Testis (tissue), 2 donors: ENCODE results near the gene NUMB.

Experiments used
- POLR2A ChIP-seq: fragments of 450-650 bp; IDR thresholded peaks from one replicate; pipeline ENCODE4 v1.6.1; 2017; ENCODE audit warnings: antibody characterized with exemption, mild to moderate bottlenecking, moderate library complexity
- TF ChIP-seq, protein P1 (sequence below), 3 experiments: fragments of 450-650 bp in 2 of 3; fragments of 200-600 bp in 1 of 3; sonication (generic) in 1 of 3; IDR thresholded peaks; one replicate each; pipeline ENCODE4 v1.5.1; 2016 to 2019; ENCODE audit warnings: antibody characterized with exemption in 3 of 3, mild to moderate bottlenecking in 2 of 3, moderate library complexity in 1 of 3

DNA sequence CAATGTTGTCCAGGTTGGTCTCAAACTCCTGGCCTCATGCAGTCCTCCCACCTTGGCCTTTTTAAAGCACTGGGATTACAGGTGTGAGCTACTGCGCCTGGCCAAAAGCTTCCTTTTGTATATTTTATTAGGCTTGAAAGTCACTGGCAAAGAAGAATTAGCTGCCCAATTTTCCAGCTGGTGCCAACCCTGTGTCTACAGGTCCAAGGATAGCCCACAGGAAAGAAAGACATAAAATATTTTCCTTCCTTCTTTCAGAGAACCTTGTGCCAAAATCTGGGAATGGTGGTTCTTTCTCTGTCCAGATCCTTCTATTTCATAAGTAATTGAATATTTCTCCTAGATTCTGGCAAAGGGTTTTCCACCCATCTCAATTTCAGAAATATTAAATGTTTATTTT lies 84.1 kb downstream of the NUMB start:
- TF ChIP-seq, protein P1, sequence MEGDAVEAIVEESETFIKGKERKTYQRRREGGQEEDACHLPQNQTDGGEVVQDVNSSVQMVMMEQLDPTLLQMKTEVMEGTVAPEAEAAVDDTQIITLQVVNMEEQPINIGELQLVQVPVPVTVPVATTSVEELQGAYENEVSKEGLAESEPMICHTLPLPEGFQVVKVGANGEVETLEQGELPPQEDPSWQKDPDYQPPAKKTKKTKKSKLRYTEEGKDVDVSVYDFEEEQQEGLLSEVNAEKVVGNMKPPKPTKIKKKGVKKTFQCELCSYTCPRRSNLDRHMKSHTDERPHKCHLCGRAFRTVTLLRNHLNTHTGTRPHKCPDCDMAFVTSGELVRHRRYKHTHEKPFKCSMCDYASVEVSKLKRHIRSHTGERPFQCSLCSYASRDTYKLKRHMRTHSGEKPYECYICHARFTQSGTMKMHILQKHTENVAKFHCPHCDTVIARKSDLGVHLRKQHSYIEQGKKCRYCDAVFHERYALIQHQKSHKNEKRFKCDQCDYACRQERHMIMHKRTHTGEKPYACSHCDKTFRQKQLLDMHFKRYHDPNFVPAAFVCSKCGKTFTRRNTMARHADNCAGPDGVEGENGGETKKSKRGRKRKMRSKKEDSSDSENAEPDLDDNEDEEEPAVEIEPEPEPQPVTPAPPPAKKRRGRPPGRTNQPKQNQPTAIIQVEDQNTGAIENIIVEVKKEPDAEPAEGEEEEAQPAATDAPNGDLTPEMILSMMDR (IDR thresholded peaks at IDR 0.05), result no peak
- TF ChIP-seq POLR2A, result no peak
